NCI-H1694 treated with DMSO at 0.1 percent for 48 hours (cell line): ENCODE measurements around the gene FAM50A.
"Not testable (repeated sequence)": the region's sequence is repeated elsewhere in the genome, so short reads cannot be mapped to it uniquely, and the experiment has no call there.

Experiments used
- DNase-seq: peaks from one replicate; lab custom pipeline; 2025; lab: John Stamatoyannopoulos, UW

FAM50A gene

GRCh38 chrX:154443992-154444754 is at the start of gene FAM50A:
FAM50A (plus strand) TSS chrX:154444141; CDS start chrX:154444236, 95 bp downstream.
- DNase-seq, result peak; percentile 19

- not testable (repeated sequence) for DNase-seq
Observed at GRCh38 chrX:154396363-154396762, 47.6 kb upstream of the FAM50A start.

- DNase-seq, result peak; percentile 53
Observed at GRCh38 chrX:154396973-154397887, 46.7 kb upstream of the FAM50A start.

GRCh38 chrX:154397888-154398667 is 45.9 kb upstream of the FAM50A start, which contains the start of gene RPL10:
RPL10 (plus strand) TSS chrX:154398377; CDS start chrX:154398520, 143 bp downstream.
- peak; percentile 94 for DNase-seq

GRCh38 chrX:154398668-154399526 is 45.0 kb upstream of the FAM50A start:
- DNase-seq, result peak; percentile 83

GRCh38 chrX:154399527-154400368 is 44.2 kb upstream of the FAM50A start:
- DNase-seq, result no peak

- DNase-seq, result not testable (repeated sequence)
Observed at GRCh38 chrX:154400369-154400817, 43.5 kb upstream of the FAM50A start.

- no peak for DNase-seq
Observed at GRCh38 chrX:154401045-154401799, 42.7 kb upstream of the FAM50A start.

GRCh38 chrX:154401918-154402621 is 41.9 kb upstream of the FAM50A start:
- no peak for DNase-seq

GRCh38 chrX:154402622-154403127 is 41.3 kb upstream of the FAM50A start:
- no peak for DNase-seq

- DNase-seq, result no peak
Observed at GRCh38 chrX:154403192-154403591, 40.7 kb upstream of the FAM50A start.

GRCh38 chrX:154403858-154404257 is 40.1 kb upstream of the FAM50A start:
- DNase-seq, result no peak

GRCh38 chrX:154404625-154405192 is 39.2 kb upstream of the FAM50A start:
- no peak for DNase-seq

GRCh38 chrX:154408659-154409221 is 35.2 kb upstream of the FAM50A start:
- no peak for DNase-seq

GRCh38 chrX:154409222-154409871 is 34.6 kb upstream of the FAM50A start, which contains the start of gene DNASE1L1:
DNASE1L1 (minus strand) TSS chrX:154409254; CDS start chrX:154405568, 3,686 bp downstream.
- DNase-seq, result no peak

GRCh38 chrX:154411981-154412340 is 32.0 kb upstream of the FAM50A start:
- DNase-seq, result peak; percentile 68

- no peak for DNase-seq
Observed at GRCh38 chrX:154412468-154412867, 31.5 kb upstream of the FAM50A start.
